ENCODE measurements around the gene PGLYRP2. TPM values are rescaled to one million over a fixed set of nuclear protein-coding genes. Genes with fewer than 3 reads are reported as not detected.

Gene PGLYRP2
- total RNA-seq, 1 experiment from 2014 or later, result not detected

- ChIA-PET CTCF (no interaction called here), POLR2A (no interaction called here)
- no peaks in the 10 kb centered on the region for H3K4me1 Mint-ChIP-seq (ENCODE audit: low read depth, unreplicated experiment)
- Histone ChIP-seq H3K36me3 (ENCODE audit: control insufficient read depth, insufficient read depth, low read length) (no peaks in the 10 kb centered on the region), H3K4me3 (ENCODE audit: low read depth, low read length) (no peak overlapping the region), H3K4me1 (no peaks in the 10 kb centered on the region), H3K27me3 (replicated peaks; ENCODE audit: control insufficient read depth, insufficient read depth, low read length) (no peaks in the 10 kb centered on the region; the same call in 1 of the 2 replicates), H3K9me3 (no peaks in the 10 kb centered on the region)
- TF ChIP-seq CTCF (IDR thresholded peaks at IDR 0.05; ENCODE audit: insufficient read depth in 1 of 2, low read depth in 1 of 2, low read length in 1 of 2, severe bottlenecking in 1 of 2, unreplicated experiment in 1 of 2), result no peak
- no peaks in the 10 kb centered on the region for H3K9me3 Mint-ChIP-seq (ENCODE audit: unreplicated experiment)
- H3K4me3 Mint-ChIP-seq (ENCODE audit: unreplicated experiment), result no peak overlapping the region
- intact Hi-C loops (cut with micrococcal nuclease; ENCODE audit: unreplicated experiment), result no loop called here
- no peaks in the 10 kb centered on the region for H3K36me3 Mint-ChIP-seq (ENCODE audit: insufficient read depth, unreplicated experiment)
- H3K27me3 Mint-ChIP-seq (ENCODE audit: insufficient read depth, unreplicated experiment), result peaks cover 35% of the 10 kb centered on the region
- H3K27ac Mint-ChIP-seq (ENCODE audit: unreplicated experiment), result no peak overlapping the region
- DNase-seq, result no peak
- no TSS peak for BruUV-seq (replicated peaks)
Measured at GRCh38 chr19:15506074-15506571, 26.8 kb upstream of the PGLYRP2 start.

- Histone ChIP-seq H3K27me3 (replicated peaks; ENCODE audit: control insufficient read depth, insufficient read depth, low read length) (no peaks in the 10 kb centered on the region; the same call in 1 of the 2 replicates), H3K9me3 (no peaks in the 10 kb centered on the region), H3K36me3 (ENCODE audit: control insufficient read depth, insufficient read depth, low read length) (no peaks in the 10 kb centered on the region), H3K4me1 (no peaks in the 10 kb centered on the region), H3K4me3 (ENCODE audit: low read depth, low read length) (no peak overlapping the region)
- intact Hi-C loops (cut with micrococcal nuclease; ENCODE audit: unreplicated experiment), result no loop called here
- Mint-ChIP-seq H3K36me3 (ENCODE audit: insufficient read depth, unreplicated experiment) (no peaks in the 10 kb centered on the region), H3K27me3 (ENCODE audit: insufficient read depth, unreplicated experiment) (peaks cover 22% of the 10 kb centered on the region), H3K4me1 (ENCODE audit: low read depth, unreplicated experiment) (peaks cover 17% of the 10 kb centered on the region), H3K9me3 (ENCODE audit: unreplicated experiment) (no peaks in the 10 kb centered on the region), H3K4me3 (ENCODE audit: unreplicated experiment) (no peak overlapping the region), H3K27ac (ENCODE audit: unreplicated experiment) (no peak overlapping the region)
- POLR2A ChIA-PET, result no interaction called here
- no TSS peak for BruUV-seq (replicated peaks)
- DNase-seq, result no peak
- no peak for TF ChIP-seq CTCF (IDR thresholded peaks at IDR 0.05; ENCODE audit: insufficient read depth in 1 of 2, low read depth in 1 of 2, low read length in 1 of 2, severe bottlenecking in 1 of 2, unreplicated experiment in 1 of 2)
- CTCF ChIA-PET, result no interaction called here
Measured at GRCh38 chr19:15502264-15502663, 23.0 kb upstream of the PGLYRP2 start.

GRCh38 chr19:15501596-15501995, 22.3 kb upstream of the PGLYRP2 start:
- no peak for DNase-seq
- peaks cover 20% of the 10 kb centered on the region for H3K27me3 Mint-ChIP-seq (ENCODE audit: insufficient read depth, unreplicated experiment)
- H3K27ac Mint-ChIP-seq (ENCODE audit: unreplicated experiment), result no peak overlapping the region
- Histone ChIP-seq H3K4me3 (ENCODE audit: low read depth, low read length) (no peak overlapping the region), H3K27me3 (replicated peaks; ENCODE audit: control insufficient read depth, insufficient read depth, low read length) (no peaks in the 10 kb centered on the region), H3K4me1 (no peaks in the 10 kb centered on the region), H3K9me3 (no peaks in the 10 kb centered on the region), H3K36me3 (ENCODE audit: control insufficient read depth, insufficient read depth, low read length) (no peaks in the 10 kb centered on the region)
- H3K36me3 Mint-ChIP-seq (ENCODE audit: insufficient read depth, unreplicated experiment), result no peaks in the 10 kb centered on the region
- no TSS peak for BruUV-seq (replicated peaks)
- CTCF ChIA-PET, result no interaction called here
- intact Hi-C loops (cut with micrococcal nuclease; ENCODE audit: unreplicated experiment), result no loop called here
- no peaks in the 10 kb centered on the region for H3K9me3 Mint-ChIP-seq (ENCODE audit: unreplicated experiment)
- H3K4me3 Mint-ChIP-seq (ENCODE audit: unreplicated experiment), result no peak overlapping the region
- no peak for TF ChIP-seq CTCF (IDR thresholded peaks at IDR 0.05; ENCODE audit: insufficient read depth in 1 of 2, low read depth in 1 of 2, low read length in 1 of 2, severe bottlenecking in 1 of 2, unreplicated experiment in 1 of 2)
- POLR2A ChIA-PET, result no interaction called here
- peaks cover 17% of the 10 kb centered on the region for H3K4me1 Mint-ChIP-seq (ENCODE audit: low read depth, unreplicated experiment)
